Measurements from ENCODE around the gene LBHD1.
"Not testable (repeated sequence)": the region's sequence is repeated elsewhere in the genome, so short reads cannot be mapped to it uniquely, and the experiment has no call there.

The LBHD1 gene

GRCh38 chr11:62677714-62678113 lies 5.6 kb upstream of the LBHD1 start:
- ATAC-seq, result no peak
- Mint-ChIP-seq H3K9me3 (no peaks in the 10 kb centered on the region), H3K27me3 (no peaks in the 10 kb centered on the region), H3K27ac (peak overlapping the region in 1 of 2 donors; percentile 93), H3K4me3 (peak overlapping the region; percentile 83 to 85), H3K4me1 (peaks cover 56% of the 10 kb centered on the region)
- DNase-seq, result no peak

- Mint-ChIP-seq H3K27ac (peak overlapping the region in 1 of 2 donors; percentile 82), H3K9me3 (no peaks in the 10 kb centered on the region), H3K4me3 (peak overlapping the region in 1 of 2 donors; percentile 33), H3K4me1 (peaks cover 61% of the 10 kb centered on the region), H3K27me3 (no peaks in the 10 kb centered on the region)
- DNase-seq, result no peak
- ATAC-seq, result no peak
These were observed 5.1 kb upstream of the LBHD1 start for GRCh38 chr11:62677156-62677555.

- H3K4me1 Mint-ChIP-seq, result peaks cover 63% of the 10 kb centered on the region
- H3K9me3 Mint-ChIP-seq, result no peaks in the 10 kb centered on the region
- ATAC-seq (no peak), DNase-seq (no peak)
- peak overlapping the region in 1 of 2 donors; percentile 33 for H3K4me3 Mint-ChIP-seq
- H3K27me3 Mint-ChIP-seq, result no peaks in the 10 kb centered on the region
- peak overlapping the region in 1 of 2 donors; percentile 92 for H3K27ac Mint-ChIP-seq
These were observed 4.6 kb upstream of the LBHD1 start for GRCh38 chr11:62676698-62677097.

GRCh38 chr11:62675415-62675814 lies 3.3 kb upstream of the LBHD1 start:
- DNase-seq, H3K27me3 Mint-ChIP-seq, ATAC-seq, H3K27ac Mint-ChIP-seq, H3K4me3 Mint-ChIP-seq, H3K9me3 Mint-ChIP-seq: not testable (repeated sequence)
- peaks cover 66% of the 10 kb centered on the region for H3K4me1 Mint-ChIP-seq

- ATAC-seq (no peak), DNase-seq (no peak)
- H3K27me3 Mint-ChIP-seq, result no peaks in the 10 kb centered on the region
- peak overlapping the region in 1 of 2 donors; percentile 74 for H3K27ac Mint-ChIP-seq
- peaks cover 74% of the 10 kb centered on the region for H3K4me1 Mint-ChIP-seq
- peak overlapping the region; percentile 99 for H3K4me3 Mint-ChIP-seq
- no peaks in the 10 kb centered on the region for H3K9me3 Mint-ChIP-seq
These were observed 1.1 kb upstream of the LBHD1 start for GRCh38 chr11:62673196-62673525.

GRCh38 chr11:62671236-62671607 lies 845 bp downstream of the LBHD1 start:
- peak; percentile 35 for ATAC-seq
- no peaks in the 10 kb centered on the region for H3K27me3 Mint-ChIP-seq
- no peak for DNase-seq
- H3K27ac Mint-ChIP-seq, result peak overlapping the region; percentile 98
- peak overlapping the region; percentile 99 for H3K4me3 Mint-ChIP-seq
- no peaks in the 10 kb centered on the region for H3K9me3 Mint-ChIP-seq
- peaks cover 74% of the 10 kb centered on the region for H3K4me1 Mint-ChIP-seq

GRCh38 chr11:62669420-62670161 lies 2.5 kb downstream of the LBHD1 start:
- Mint-ChIP-seq H3K4me1 (peaks cover 68% of the 10 kb centered on the region), H3K4me3 (peak overlapping the region; percentile 99), H3K27ac (peak overlapping the region in 1 of 2 donors; percentile 87), H3K27me3 (no peaks in the 10 kb centered on the region), H3K9me3 (no peaks in the 10 kb centered on the region)
- ATAC-seq (no peak), DNase-seq (no peak)

GRCh38 chr11:62667460-62667859 lies 4.6 kb downstream of the LBHD1 start:
- Mint-ChIP-seq H3K27ac (no peak overlapping the region), H3K4me3 (peak overlapping the region; percentile 91 to 95), H3K9me3 (no peaks in the 10 kb centered on the region), H3K4me1 (peaks cover 70% of the 10 kb centered on the region), H3K27me3 (no peaks in the 10 kb centered on the region)
- ATAC-seq, result no peak
- no peak for DNase-seq

GRCh38 chr11:62666259-62666926 lies 5.7 kb downstream of the LBHD1 start:
- peaks cover 66% of the 10 kb centered on the region for H3K4me1 Mint-ChIP-seq
- H3K9me3 Mint-ChIP-seq, result no peaks in the 10 kb centered on the region
- ATAC-seq, result no peak
- no peaks in the 10 kb centered on the region for H3K27me3 Mint-ChIP-seq
- H3K4me3 Mint-ChIP-seq, result peak overlapping the region; percentile 91 to 95
- DNase-seq, result no peak
- H3K27ac Mint-ChIP-seq, result peak overlapping the region; percentile 57 to 74

GRCh38 chr11:62665599-62666258 lies 6.3 kb downstream of the LBHD1 start:
- Mint-ChIP-seq H3K4me1 (peaks cover 60% of the 10 kb centered on the region), H3K27ac (peak overlapping the region; percentile 98 to 99), H3K9me3 (no peaks in the 10 kb centered on the region), H3K4me3 (peak overlapping the region; percentile 91 to 95), H3K27me3 (no peaks in the 10 kb centered on the region)
- peak; percentile 56 for ATAC-seq
- DNase-seq, result peak; percentile 59 to 69

GRCh38 chr11:62665075-62665598 lies 6.9 kb downstream of the LBHD1 start, which contains the start of the genes C11orf98 and CSKMT:
Gene C11orf98 (minus strand): TSS chr11:62665210. CDS start chr11:62665169, 41 bp downstream.
Gene CSKMT (plus strand): TSS chr11:62665312. CDS start chr11:62665880, 568 bp downstream.
- ATAC-seq (peak; percentile 91), DNase-seq (peak; percentile 97)
- Mint-ChIP-seq H3K4me1 (peaks cover 54% of the 10 kb centered on the region), H3K27me3 (no peaks in the 10 kb centered on the region), H3K9me3 (no peaks in the 10 kb centered on the region), H3K4me3 (peak within 1 kb of the TSS; percentile 91 to 95), H3K27ac (peak within 1 kb of the TSS; percentile 98 to 99)

GRCh38 chr11:62664405-62665074 lies 7.5 kb downstream of the LBHD1 start:
- H3K4me3 Mint-ChIP-seq, result peak overlapping the region; percentile 91 to 95
- ATAC-seq (peak; percentile 75), DNase-seq (peak in 1 of 2 donors; percentile 74)
- peak overlapping the region; percentile 98 to 99 for H3K27ac Mint-ChIP-seq
- no peaks in the 10 kb centered on the region for H3K27me3 Mint-ChIP-seq
- no peaks in the 10 kb centered on the region for H3K9me3 Mint-ChIP-seq
- H3K4me1 Mint-ChIP-seq, result peaks cover 48% of the 10 kb centered on the region

- Mint-ChIP-seq H3K27me3 (no peaks in the 10 kb centered on the region), H3K4me1 (peaks cover 28% of the 10 kb centered on the region), H3K4me3 (no peak overlapping the region), H3K9me3 (no peaks in the 10 kb centered on the region), H3K27ac (no peak overlapping the region)
- ATAC-seq, result no peak
- no peak for DNase-seq
These were observed 15.2 kb downstream of the LBHD1 start for GRCh38 chr11:62656796-62657429.

- H3K9me3 Mint-ChIP-seq, result no peaks in the 10 kb centered on the region
- H3K27ac Mint-ChIP-seq, result no peak overlapping the region
- H3K4me1 Mint-ChIP-seq, result peaks cover 40% of the 10 kb centered on the region
- ATAC-seq (no peak), DNase-seq (no peak)
- H3K27me3 Mint-ChIP-seq, result no peaks in the 10 kb centered on the region
- H3K4me3 Mint-ChIP-seq, result peak overlapping the region; percentile 49 to 58
These were observed 17.8 kb downstream of the LBHD1 start for GRCh38 chr11:62654297-62654696.

Data from stimulated activated naive CD8-positive, alpha-beta T cell treated with anti-CD3 and anti-CD28 coated beads, Interleukin-15, amount 100 ng/mL, for 72 hours (primary cell).